NCI-H1694 treated with DMSO at 0.1 percent for 48 hours (cell line): ENCODE measurements around the gene KRTAP2-3.
"Not testable (repeated sequence)": the region's sequence is repeated elsewhere in the genome, so short reads cannot be mapped to it uniquely, and the experiment has no call there.

Experiments used
- DNase-seq: peaks from one replicate; lab custom pipeline; 2025; lab: John Stamatoyannopoulos, UW

KRTAP2-3 gene

GRCh38 chr17:41060052-41060604 lies at the start of gene KRTAP2-3:
TSS of gene KRTAP2-3 (minus strand) at chr17:41060114. CDS start at chr17:41060050, 64 bp downstream.
- no peak for DNase-seq

GRCh38 chr17:41108728-41109386 lies 48.9 kb upstream of the KRTAP2-3 start:
- not testable (repeated sequence) for DNase-seq

- DNase-seq = no peak
Measured at GRCh38 chr17:41107941-41108450, 48.1 kb upstream of the KRTAP2-3 start.

GRCh38 chr17:41105347-41105746 lies 45.4 kb upstream of the KRTAP2-3 start, which contains the start of gene KRTAP4-9:
TSS of gene KRTAP4-9 (plus strand) at chr17:41105389. CDS start at chr17:41105389, 0 bp downstream.
- not testable (repeated sequence) for DNase-seq

- DNase-seq = not testable (repeated sequence)
Measured at GRCh38 chr17:41104386-41105038, 44.6 kb upstream of the KRTAP2-3 start.

GRCh38 chr17:41103896-41104295 lies 44.0 kb upstream of the KRTAP2-3 start:
- DNase-seq = no peak

- no peak for DNase-seq
Measured at GRCh38 chr17:41101586-41102259, 41.8 kb upstream of the KRTAP2-3 start, which contains the start of gene KRTAP4-16. TSS of gene KRTAP4-16 (minus strand) at chr17:41102209. CDS start at chr17:41102209, 0 bp downstream.

- DNase-seq = not testable (repeated sequence)
Measured at GRCh38 chr17:41099682-41100480, 40.0 kb upstream of the KRTAP2-3 start.

- no peak for DNase-seq
Measured at GRCh38 chr17:41098481-41098880, 38.6 kb upstream of the KRTAP2-3 start.

GRCh38 chr17:41098042-41098441 lies 38.1 kb upstream of the KRTAP2-3 start, which contains the start of gene KRTAP4-8:
TSS of gene KRTAP4-8 (minus strand) at chr17:41098142. CDS start at chr17:41098084, 58 bp downstream.
- no peak for DNase-seq

- no peak for DNase-seq
Measured at GRCh38 chr17:41096055-41096454, 36.1 kb upstream of the KRTAP2-3 start.

GRCh38 chr17:41088760-41089352 lies 28.9 kb upstream of the KRTAP2-3 start:
- not testable (repeated sequence) for DNase-seq

- DNase-seq = not testable (repeated sequence)
Measured at GRCh38 chr17:41084100-41084856, 24.4 kb upstream of the KRTAP2-3 start, which contains the start of gene KRTAP4-7. TSS of gene KRTAP4-7 (plus strand) at chr17:41084150. CDS start at chr17:41084207, 57 bp downstream.

GRCh38 chr17:41083427-41083826 lies 23.5 kb upstream of the KRTAP2-3 start:
- DNase-seq = not testable (repeated sequence)

GRCh38 chr17:41082626-41083025 lies 22.7 kb upstream of the KRTAP2-3 start:
- DNase-seq = no peak

- DNase-seq = no peak
Measured at GRCh38 chr17:41076788-41077187, 16.9 kb upstream of the KRTAP2-3 start.

- DNase-seq = no peak
Measured at GRCh38 chr17:41073676-41074075, 13.8 kb upstream of the KRTAP2-3 start.

GRCh38 chr17:41071606-41072360 lies 11.9 kb upstream of the KRTAP2-3 start:
- DNase-seq = no peak

- DNase-seq = no peak
Measured at GRCh38 chr17:41069031-41069430, 9.1 kb upstream of the KRTAP2-3 start.
